Measurements from ENCODE around the gene DPCD. TPM values are rescaled to one million over a fixed set of nuclear protein-coding genes. Genes with fewer than 3 reads are reported as not detected.

The DPCD gene
- total and polyA plus RNA-seq, 3 donors from 2014 or later, result 70.9 to 267 (median 87.6) TPM

- TF ChIP-seq POLR2A (IDR thresholded peaks at IDR 0.05) (no peak), CTCF (IDR thresholded peaks at IDR 0.05) (no peak)
- Histone ChIP-seq H3K4me1 (no peaks in the 10 kb centered on the region), H3K9me3 (no peaks in the 10 kb centered on the region), H3K36me3 (ENCODE audit: low read depth, missing control alignments) (no peaks in the 10 kb centered on the region), H3K4me3 (no peak overlapping the region), H3K27ac (no peak overlapping the region), H3K27me3 (no peaks in the 10 kb centered on the region)
- WGBS, 2 donors, result 77 to 93% methylated on average over 4 to 5 of the region's 5 CpGs
- intact Hi-C loops (cut with DNase I; ENCODE audit: low total_unique reads), result no loop called here
- no peak for DNase-seq
Observed at GRCh38 chr10:101658975-101659374, 70.9 kb downstream of the DPCD start.

Small RNA genes within 50 kb of the gene (microRNA-seq; reads per million reads assigned to microRNA genes)
- gene MIR3158-1 (ENCODE audit: borderline number of aligned reads in 2 of 2, borderline replicate concordance in 1 of 2) (0 reads per million in 2 donors), gene MIR3158-2 (ENCODE audit: borderline number of aligned reads in 2 of 2, borderline replicate concordance in 1 of 2) (0 reads per million in 2 donors)

Small RNA genes within 50 kb of the gene (small RNA-seq; reads per million reads assigned to genes)
- gene MIR3158-1 (0 reads per million in 2 donors), gene RNU6-1165P (0 reads per million in 2 donors)

Other genes starting within 250 kb of the DPCD start
- gene BTRC, start 234.2 kb upstream of the DPCD start, total RNA-seq, result 10 to 100 TPM; 40.0 to 43.8 TPM
- gene BTRC, start 234.2 kb upstream of the DPCD start, polyA plus RNA-seq (ENCODE audit: insufficient read depth, low read depth, low replicate concordance), result 41.0 TPM
- gene POLL, start 64 bp upstream of the DPCD start, total RNA-seq, result 10 to 100 TPM; 50.3 to 53.5 TPM
- gene POLL, start 64 bp upstream of the DPCD start, polyA plus RNA-seq (ENCODE audit: insufficient read depth, low read depth, low replicate concordance), result 93.1 TPM
- 10 to 100 TPM; 62.5 to 76.1 TPM for gene FBXW4, start 106.8 kb downstream of the DPCD start, total RNA-seq
- 49.0 TPM for gene FBXW4, start 106.8 kb downstream of the DPCD start, polyA plus RNA-seq (ENCODE audit: insufficient read depth, low read depth, low replicate concordance)
- gene FGF8, start 187.8 kb downstream of the DPCD start, total RNA-seq, result 1 to 10 TPM in 1 of 2 donors, not detected in 1; 1.1 TPM
- 0.41 TPM for gene FGF8, start 187.8 kb downstream of the DPCD start, polyA plus RNA-seq (ENCODE audit: insufficient read depth, low read depth, low replicate concordance)
- 10 to 100 TPM; 38.9 to 64.5 TPM for gene NPM3, start 195.1 kb downstream of the DPCD start, total RNA-seq
- 40.9 TPM for gene NPM3, start 195.1 kb downstream of the DPCD start, polyA plus RNA-seq (ENCODE audit: insufficient read depth, low read depth, low replicate concordance)
- 100 to 1,000 TPM; 161 to 215 TPM for gene OGA, start 230.1 kb downstream of the DPCD start, total RNA-seq
- 93.3 TPM for gene OGA, start 230.1 kb downstream of the DPCD start, polyA plus RNA-seq (ENCODE audit: insufficient read depth, low read depth, low replicate concordance)